Central memory CD8-positive, alpha-beta T cell (primary cell): ENCODE results near the gene EPSTI1.

Source experiments
- ATAC-seq: fragments of 150-1000 bp; cut with Tn5 transposase; replicated peaks from 2 replicates; pipeline ENCODE4 v1.10.0; 2022; ENCODE audit warnings: mild to moderate bottlenecking, moderate FRiP score, moderate number of reproducible peaks; ENCODE audit not compliant: poor library complexity, severe bottlenecking; ENCODE audit errors: extremely low read depth
- DNase-seq, 2 donors: peaks; one replicate each; pipeline ENCODE4 v3.0.0; 2021; ENCODE audit warnings: low spot score in 2 of 2
- H3K27ac Mint-ChIP-seq: one replicate; pipeline ENCODE4 v1.8.0; 2022; ENCODE audit warnings: low read depth, mild to moderate bottlenecking, moderate library complexity, mixed read lengths
- H3K27me3 Mint-ChIP-seq: one replicate; pipeline ENCODE4 v1.8.0; 2022; ENCODE audit warnings: mixed read lengths
- H3K36me3 Mint-ChIP-seq: one replicate; pipeline ENCODE4 v1.8.0; 2022; ENCODE audit warnings: mild to moderate bottlenecking, moderate library complexity, mixed read lengths; ENCODE audit not compliant: insufficient read depth
- H3K4me1 Mint-ChIP-seq: one replicate; pipeline ENCODE4 v1.8.0; 2022; ENCODE audit warnings: mixed read lengths
- H3K4me3 Mint-ChIP-seq: one replicate; pipeline ENCODE4 v1.8.0; 2022; ENCODE audit warnings: mild to moderate bottlenecking, moderate library complexity, mixed read lengths
- H3K9me3 Mint-ChIP-seq: one replicate; pipeline ENCODE4 v1.8.0; 2022; ENCODE audit warnings: mixed read lengths

Gene EPSTI1

GRCh38 chr13:42957881-42958280 lies 34.2 kb downstream of the EPSTI1 start:
- Mint-ChIP-seq H3K27me3 (no peaks in the 10 kb centered on the region), H3K4me3 (no peak overlapping the region), H3K27ac (no peak overlapping the region), H3K4me1 (peaks cover 7% of the 10 kb centered on the region), H3K9me3 (no peaks in the 10 kb centered on the region), H3K36me3 (peaks cover 42% of the 10 kb centered on the region)
- ATAC-seq (no peak), DNase-seq (no peak)

GRCh38 chr13:42950181-42950580 lies 41.9 kb downstream of the EPSTI1 start:
- H3K36me3 Mint-ChIP-seq: peaks cover 33% of the 10 kb centered on the region
- no peaks in the 10 kb centered on the region for H3K4me1 Mint-ChIP-seq

GRCh38 chr13:42947925-42948324 lies 44.1 kb downstream of the EPSTI1 start:
- ATAC-seq (no peak), DNase-seq (no peak)
- H3K4me1 Mint-ChIP-seq: peaks cover 4% of the 10 kb centered on the region
- H3K9me3 Mint-ChIP-seq: no peaks in the 10 kb centered on the region
- peaks cover 31% of the 10 kb centered on the region for H3K36me3 Mint-ChIP-seq
- H3K27me3 Mint-ChIP-seq: no peaks in the 10 kb centered on the region
- H3K4me3 Mint-ChIP-seq: no peak overlapping the region
- H3K27ac Mint-ChIP-seq: no peak overlapping the region

More at GRCh38 chr13:42950181-42950580, 41.9 kb downstream of the EPSTI1 start:
- Mint-ChIP-seq H3K27ac (no peak overlapping the region), H3K9me3 (no peaks in the 10 kb centered on the region), H3K4me3 (no peak overlapping the region), H3K27me3 (no peaks in the 10 kb centered on the region)
- ATAC-seq (no peak), DNase-seq (no peak)

GRCh38 chr13:42946927-42947326 lies 45.1 kb downstream of the EPSTI1 start:
- Mint-ChIP-seq H3K4me3 (no peak overlapping the region), H3K4me1 (peaks cover 4% of the 10 kb centered on the region), H3K27me3 (no peaks in the 10 kb centered on the region), H3K9me3 (no peaks in the 10 kb centered on the region), H3K36me3 (peaks cover 29% of the 10 kb centered on the region), H3K27ac (no peak overlapping the region)
- no peak for DNase-seq
- no peak for ATAC-seq

GRCh38 chr13:42929886-42930535 lies 62.0 kb downstream of the EPSTI1 start:
- H3K9me3 Mint-ChIP-seq: no peaks in the 10 kb centered on the region
- no peak overlapping the region for H3K27ac Mint-ChIP-seq
- H3K4me3 Mint-ChIP-seq: no peak overlapping the region
- H3K4me1 Mint-ChIP-seq: peaks cover 19% of the 10 kb centered on the region
- H3K36me3 Mint-ChIP-seq: peaks cover 10% of the 10 kb centered on the region
- DNase-seq (no peak), ATAC-seq (no peak)
- no peaks in the 10 kb centered on the region for H3K27me3 Mint-ChIP-seq

GRCh38 chr13:42926555-42926954 lies 65.5 kb downstream of the EPSTI1 start:
- no peak for DNase-seq
- H3K27ac Mint-ChIP-seq: peak overlapping the region; percentile 4
- no peaks in the 10 kb centered on the region for H3K9me3 Mint-ChIP-seq
- ATAC-seq: no peak
- peaks cover 20% of the 10 kb centered on the region for H3K4me1 Mint-ChIP-seq
- no peaks in the 10 kb centered on the region for H3K27me3 Mint-ChIP-seq
- no peak overlapping the region for H3K4me3 Mint-ChIP-seq
- H3K36me3 Mint-ChIP-seq: peaks cover 14% of the 10 kb centered on the region

GRCh38 chr13:42926043-42926442 lies 66.0 kb downstream of the EPSTI1 start:
- ATAC-seq (no peak), DNase-seq (no peak)
- peaks cover 15% of the 10 kb centered on the region for H3K36me3 Mint-ChIP-seq
- peaks cover 20% of the 10 kb centered on the region for H3K4me1 Mint-ChIP-seq
- no peaks in the 10 kb centered on the region for H3K9me3 Mint-ChIP-seq
- H3K27me3 Mint-ChIP-seq: no peaks in the 10 kb centered on the region
- H3K4me3 Mint-ChIP-seq: no peak overlapping the region
- H3K27ac Mint-ChIP-seq: no peak overlapping the region

GRCh38 chr13:42925626-42926025 lies 66.4 kb downstream of the EPSTI1 start:
- no peaks in the 10 kb centered on the region for H3K9me3 Mint-ChIP-seq
- H3K36me3 Mint-ChIP-seq: peaks cover 17% of the 10 kb centered on the region
- no peak overlapping the region for H3K27ac Mint-ChIP-seq
- no peak overlapping the region for H3K4me3 Mint-ChIP-seq
- no peak for DNase-seq
- H3K27me3 Mint-ChIP-seq: no peaks in the 10 kb centered on the region
- no peak for ATAC-seq
- H3K4me1 Mint-ChIP-seq: peaks cover 20% of the 10 kb centered on the region

GRCh38 chr13:42924344-42924743 lies 67.7 kb downstream of the EPSTI1 start:
- Mint-ChIP-seq H3K36me3 (peaks cover 21% of the 10 kb centered on the region), H3K4me1 (peaks cover 25% of the 10 kb centered on the region)
- no peak for ATAC-seq

GRCh38 chr13:42907745-42908144 lies 84.3 kb downstream of the EPSTI1 start:
- Mint-ChIP-seq H3K27me3 (no peaks in the 10 kb centered on the region), H3K36me3 (peaks cover 12% of the 10 kb centered on the region), H3K27ac (no peak overlapping the region), H3K4me3 (no peak overlapping the region), H3K4me1 (peaks cover 3% of the 10 kb centered on the region), H3K9me3 (no peaks in the 10 kb centered on the region)
- DNase-seq (no peak), ATAC-seq (no peak)

More at GRCh38 chr13:42924344-42924743, 67.7 kb downstream of the EPSTI1 start:
- Mint-ChIP-seq H3K27me3 (no peaks in the 10 kb centered on the region), H3K9me3 (no peaks in the 10 kb centered on the region), H3K4me3 (no peak overlapping the region), H3K27ac (no peak overlapping the region)
- DNase-seq: no peak

- DNase-seq (no peak), ATAC-seq (no peak)
- H3K27me3 Mint-ChIP-seq: no peaks in the 10 kb centered on the region
- H3K9me3 Mint-ChIP-seq: no peaks in the 10 kb centered on the region
- no peak overlapping the region for H3K4me3 Mint-ChIP-seq
- no peak overlapping the region for H3K27ac Mint-ChIP-seq
- H3K36me3 Mint-ChIP-seq: peaks cover 13% of the 10 kb centered on the region
- peaks cover 6% of the 10 kb centered on the region for H3K4me1 Mint-ChIP-seq
These were observed 85.8 kb downstream of the EPSTI1 start for GRCh38 chr13:42906257-42906656.

GRCh38 chr13:42905579-42905978 lies 86.5 kb downstream of the EPSTI1 start:
- no peaks in the 10 kb centered on the region for H3K9me3 Mint-ChIP-seq
- no peaks in the 10 kb centered on the region for H3K27me3 Mint-ChIP-seq
- peaks cover 9% of the 10 kb centered on the region for H3K36me3 Mint-ChIP-seq
- ATAC-seq (no peak), DNase-seq (no peak)
- H3K4me3 Mint-ChIP-seq: no peak overlapping the region
- no peak overlapping the region for H3K27ac Mint-ChIP-seq
- H3K4me1 Mint-ChIP-seq: peaks cover 6% of the 10 kb centered on the region

GRCh38 chr13:42899266-42899665 lies 92.8 kb downstream of the EPSTI1 start:
- peaks cover 13% of the 10 kb centered on the region for H3K36me3 Mint-ChIP-seq
- H3K4me3 Mint-ChIP-seq: no peak overlapping the region
- H3K4me1 Mint-ChIP-seq: peaks cover 6% of the 10 kb centered on the region
- H3K27ac Mint-ChIP-seq: no peak overlapping the region
- ATAC-seq: no peak
- no peak for DNase-seq
- H3K9me3 Mint-ChIP-seq: no peaks in the 10 kb centered on the region
- no peaks in the 10 kb centered on the region for H3K27me3 Mint-ChIP-seq
